ENCODE results near the gene DTL.

Gene DTL

DNA sequence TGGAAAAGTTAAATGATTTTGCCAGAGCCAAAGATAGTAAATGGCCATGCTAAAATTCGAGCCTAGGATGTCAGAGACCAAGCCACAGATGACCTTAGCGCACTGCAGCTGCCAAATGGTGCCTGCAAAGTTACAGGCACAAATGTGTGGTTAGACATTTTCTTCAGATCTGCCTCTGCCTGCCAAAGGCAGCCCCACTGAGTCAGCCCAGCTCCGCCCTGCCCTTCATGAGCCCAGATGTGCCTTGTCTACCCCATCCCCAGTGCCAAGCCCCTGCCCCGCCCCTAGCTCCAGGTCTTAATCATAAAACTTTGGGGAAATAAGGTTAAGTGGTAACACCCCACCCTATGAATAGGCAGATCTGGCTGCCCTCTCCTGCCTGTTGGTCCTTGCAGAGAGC is 105.9 kb downstream of the DTL start:
- TF ChIP-seq, protein P1, sequence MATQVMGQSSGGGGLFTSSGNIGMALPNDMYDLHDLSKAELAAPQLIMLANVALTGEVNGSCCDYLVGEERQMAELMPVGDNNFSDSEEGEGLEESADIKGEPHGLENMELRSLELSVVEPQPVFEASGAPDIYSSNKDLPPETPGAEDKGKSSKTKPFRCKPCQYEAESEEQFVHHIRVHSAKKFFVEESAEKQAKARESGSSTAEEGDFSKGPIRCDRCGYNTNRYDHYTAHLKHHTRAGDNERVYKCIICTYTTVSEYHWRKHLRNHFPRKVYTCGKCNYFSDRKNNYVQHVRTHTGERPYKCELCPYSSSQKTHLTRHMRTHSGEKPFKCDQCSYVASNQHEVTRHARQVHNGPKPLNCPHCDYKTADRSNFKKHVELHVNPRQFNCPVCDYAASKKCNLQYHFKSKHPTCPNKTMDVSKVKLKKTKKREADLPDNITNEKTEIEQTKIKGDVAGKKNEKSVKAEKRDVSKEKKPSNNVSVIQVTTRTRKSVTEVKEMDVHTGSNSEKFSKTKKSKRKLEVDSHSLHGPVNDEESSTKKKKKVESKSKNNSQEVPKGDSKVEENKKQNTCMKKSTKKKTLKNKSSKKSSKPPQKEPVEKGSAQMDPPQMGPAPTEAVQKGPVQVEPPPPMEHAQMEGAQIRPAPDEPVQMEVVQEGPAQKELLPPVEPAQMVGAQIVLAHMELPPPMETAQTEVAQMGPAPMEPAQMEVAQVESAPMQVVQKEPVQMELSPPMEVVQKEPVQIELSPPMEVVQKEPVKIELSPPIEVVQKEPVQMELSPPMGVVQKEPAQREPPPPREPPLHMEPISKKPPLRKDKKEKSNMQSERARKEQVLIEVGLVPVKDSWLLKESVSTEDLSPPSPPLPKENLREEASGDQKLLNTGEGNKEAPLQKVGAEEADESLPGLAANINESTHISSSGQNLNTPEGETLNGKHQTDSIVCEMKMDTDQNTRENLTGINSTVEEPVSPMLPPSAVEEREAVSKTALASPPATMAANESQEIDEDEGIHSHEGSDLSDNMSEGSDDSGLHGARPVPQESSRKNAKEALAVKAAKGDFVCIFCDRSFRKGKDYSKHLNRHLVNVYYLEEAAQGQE (IDR thresholded peaks at IDR 0.05; ENCODE audit: low read depth), result no peak
- no peak for TF ChIP-seq EP300 (IDR thresholded peaks at IDR 0.05; ENCODE audit: borderline replicate concordance)
- no peak for TF ChIP-seq CEBPB (IDR thresholded peaks at IDR 0.05)
- TF ChIP-seq RAD21 (IDR thresholded peaks at IDR 0.05; ENCODE audit: low read depth), result no peak
- TF ChIP-seq TAF1 (IDR thresholded peaks at IDR 0.05; ENCODE audit: low read depth), result no peak
- TF ChIP-seq TCF12 (IDR thresholded peaks at IDR 0.05; ENCODE audit: low read depth), result no peak
- TF ChIP-seq TEAD4 (IDR thresholded peaks at IDR 0.05), result no peak
- TF ChIP-seq, protein P2, sequence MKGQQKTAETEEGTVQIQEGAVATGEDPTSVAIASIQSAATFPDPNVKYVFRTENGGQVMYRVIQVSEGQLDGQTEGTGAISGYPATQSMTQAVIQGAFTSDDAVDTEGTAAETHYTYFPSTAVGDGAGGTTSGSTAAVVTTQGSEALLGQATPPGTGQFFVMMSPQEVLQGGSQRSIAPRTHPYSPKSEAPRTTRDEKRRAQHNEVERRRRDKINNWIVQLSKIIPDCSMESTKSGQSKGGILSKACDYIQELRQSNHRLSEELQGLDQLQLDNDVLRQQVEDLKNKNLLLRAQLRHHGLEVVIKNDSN (IDR thresholded peaks at IDR 0.05), result no peak
- no peak for TF ChIP-seq YY1 (IDR thresholded peaks at IDR 0.05; ENCODE audit: low read depth)

DNA sequence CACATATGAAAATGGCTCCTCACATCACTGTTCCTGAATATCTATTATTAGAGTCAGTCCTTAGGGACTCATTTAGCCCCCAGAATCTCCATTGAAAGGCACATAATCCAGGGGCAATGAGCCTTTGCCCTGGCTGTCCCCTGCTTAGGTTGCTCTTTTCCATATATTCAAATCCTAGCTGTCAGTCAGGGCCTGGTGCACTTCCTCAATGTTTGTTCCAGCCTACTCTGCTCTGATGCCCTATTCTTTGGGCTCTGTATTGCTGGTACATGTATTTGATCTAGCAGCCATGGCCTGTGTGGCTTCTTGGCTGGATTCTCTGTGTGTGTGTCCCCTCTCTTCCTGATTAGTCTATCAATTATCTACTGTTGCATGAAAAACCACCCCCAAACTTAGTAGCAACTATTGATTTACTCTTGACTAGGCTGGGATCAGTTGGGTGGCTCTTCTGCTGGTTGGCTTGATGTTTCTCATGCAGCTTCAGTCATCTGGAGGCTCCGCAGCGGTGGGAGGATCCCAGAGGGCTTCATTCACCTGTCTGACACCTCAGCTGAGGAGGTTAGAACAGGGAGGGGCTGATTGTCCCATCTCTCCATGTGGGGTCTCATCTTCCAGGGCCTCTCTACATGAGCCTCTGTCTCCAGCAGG is 107.5 kb downstream of the DTL start:
- TF ChIP-seq NFIC (IDR thresholded peaks at IDR 0.05) (no peak), EGR1 (IDR thresholded peaks at IDR 0.05) (no peak), TAF1 (IDR thresholded peaks at IDR 0.05; ENCODE audit: low read depth) (no peak), TCF12 (IDR thresholded peaks at IDR 0.05; ENCODE audit: low read depth) (no peak), FOXM1 (IDR thresholded peaks at IDR 0.05; ENCODE audit: borderline replicate concordance, low read depth) (no peak), ZBTB7A (IDR thresholded peaks at IDR 0.05; ENCODE audit: low read depth) (no peak), EP300 (IDR thresholded peaks at IDR 0.05; ENCODE audit: borderline replicate concordance) (no peak), CEBPB (IDR thresholded peaks at IDR 0.05) (no peak), YY1 (IDR thresholded peaks at IDR 0.05; ENCODE audit: low read depth) (no peak), TEAD4 (IDR thresholded peaks at IDR 0.05) (no peak), RAD21 (IDR thresholded peaks at IDR 0.05; ENCODE audit: low read depth) (no peak), CREB1 (IDR thresholded peaks at IDR 0.05; ENCODE audit: low read depth) (no peak)
- TF ChIP-seq, protein P2 (IDR thresholded peaks at IDR 0.05), result no peak
- TF ChIP-seq, protein P3, sequence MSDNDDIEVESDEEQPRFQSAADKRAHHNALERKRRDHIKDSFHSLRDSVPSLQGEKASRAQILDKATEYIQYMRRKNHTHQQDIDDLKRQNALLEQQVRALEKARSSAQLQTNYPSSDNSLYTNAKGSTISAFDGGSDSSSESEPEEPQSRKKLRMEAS (IDR thresholded peaks at IDR 0.05), result no peak
- TF ChIP-seq, protein P1 (IDR thresholded peaks at IDR 0.05; ENCODE audit: low read depth), result no peak

DNA sequence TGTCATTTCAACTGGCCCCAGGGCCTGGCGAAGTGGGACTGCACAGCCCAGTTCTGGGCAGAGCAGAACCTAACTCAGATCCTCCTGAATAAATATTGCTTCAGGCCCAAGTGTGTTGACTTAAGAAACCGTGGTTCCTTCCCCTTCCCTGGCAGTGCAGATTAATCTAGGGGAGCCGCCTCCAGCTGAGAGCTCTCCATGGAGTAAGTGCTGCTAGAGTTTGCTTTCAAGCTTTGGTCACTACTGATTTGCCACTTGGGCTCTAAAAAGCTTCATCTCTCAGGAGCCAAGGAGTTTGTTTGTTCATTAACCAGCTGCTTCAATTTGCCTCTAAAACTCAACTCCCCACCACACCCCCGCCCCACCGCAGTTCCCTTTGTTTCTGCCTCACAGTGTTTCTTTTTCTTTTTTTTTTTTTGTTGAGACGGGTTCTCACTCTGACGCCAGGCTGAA is 112.1 kb downstream of the DTL start:
- TF ChIP-seq TAF1 (IDR thresholded peaks at IDR 0.05; ENCODE audit: low read depth) (no peak), TCF12 (IDR thresholded peaks at IDR 0.05; ENCODE audit: low read depth) (no peak), TEAD4 (IDR thresholded peaks at IDR 0.05) (no peak), ZBTB7A (IDR thresholded peaks at IDR 0.05; ENCODE audit: low read depth) (no peak), EGR1 (IDR thresholded peaks at IDR 0.05) (no peak)
- TF ChIP-seq, protein P1 (IDR thresholded peaks at IDR 0.05; ENCODE audit: low read depth), result no peak

DNA sequence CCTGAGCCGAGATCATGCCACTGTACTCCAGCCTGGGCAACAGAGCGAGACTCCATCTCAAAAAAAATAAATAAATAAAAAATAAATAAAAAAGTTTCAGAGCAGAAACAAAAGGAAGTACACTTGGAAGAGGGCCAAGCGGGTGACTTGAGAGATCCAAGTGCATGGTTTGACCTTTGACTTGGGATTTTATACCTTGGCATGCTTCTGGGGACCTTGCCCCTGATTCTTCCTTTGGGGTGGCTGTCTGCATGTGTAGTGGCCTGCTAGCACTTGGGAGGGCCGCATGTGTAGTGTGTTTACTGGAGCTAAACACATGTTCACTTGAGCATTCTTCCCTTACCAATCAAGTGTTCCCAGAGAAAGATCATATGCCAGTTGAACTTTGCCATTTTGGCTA is 114.0 kb downstream of the DTL start:
- TF ChIP-seq CEBPB (IDR thresholded peaks at IDR 0.05) (no peak), ZBTB7A (IDR thresholded peaks at IDR 0.05; ENCODE audit: low read depth) (no peak), TCF12 (IDR thresholded peaks at IDR 0.05; ENCODE audit: low read depth) (no peak), FOXM1 (IDR thresholded peaks at IDR 0.05; ENCODE audit: borderline replicate concordance, low read depth) (no peak), TEAD4 (IDR thresholded peaks at IDR 0.05) (no peak), NFIC (IDR thresholded peaks at IDR 0.05) (no peak), RAD21 (IDR thresholded peaks at IDR 0.05; ENCODE audit: low read depth) (no peak), CREB1 (IDR thresholded peaks at IDR 0.05; ENCODE audit: low read depth) (no peak), TAF1 (IDR thresholded peaks at IDR 0.05; ENCODE audit: low read depth) (no peak), YY1 (IDR thresholded peaks at IDR 0.05; ENCODE audit: low read depth) (no peak)
- TF ChIP-seq, protein P2 (IDR thresholded peaks at IDR 0.05), result no peak
